ENCODE measurements around the gene TRUB2. TPM values are rescaled to one million over a fixed set of nuclear protein-coding genes. Genes with fewer than 3 reads are reported as not detected.

The TRUB2 gene
- total and polyA plus RNA-seq, 2 donors (not counting 1 experiment from before 2014, with no cell fraction given) = 7.6 to 21.5 TPM

DNA sequence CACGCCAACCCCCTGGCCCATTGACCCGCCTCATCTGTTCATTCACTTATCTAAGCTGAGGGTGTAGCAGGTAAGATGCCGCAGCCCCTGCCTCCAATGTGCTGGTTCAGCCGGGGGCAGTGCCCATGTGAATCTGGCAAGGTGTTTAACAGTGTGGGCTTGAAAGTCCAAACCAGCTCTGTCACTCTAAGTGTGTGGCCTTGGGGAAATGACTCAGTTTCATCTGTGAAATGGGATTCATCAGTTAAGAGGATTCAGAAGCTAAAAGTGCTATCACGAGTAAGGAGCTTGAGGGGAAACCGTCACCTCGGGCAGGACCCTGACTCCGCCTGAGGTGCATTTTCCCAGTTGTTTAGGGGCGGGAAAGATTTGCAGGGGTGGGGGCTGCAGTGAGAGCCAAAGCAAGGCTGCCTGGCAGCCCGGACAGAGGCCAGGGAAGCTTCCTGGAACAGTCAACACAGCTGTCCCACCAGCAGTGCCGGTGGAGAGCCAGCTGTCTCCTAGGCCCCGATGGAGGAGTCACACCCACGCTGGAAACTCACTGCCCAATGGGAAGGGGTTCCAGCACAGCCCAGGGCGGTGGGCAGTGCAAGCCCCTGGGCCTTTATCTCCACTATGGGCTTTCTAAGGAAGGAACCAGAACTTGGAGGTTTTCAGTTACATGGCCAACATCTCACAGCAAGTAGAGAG lies 39.2 kb upstream of the TRUB2 start:
- 54% methylated on average over 11 of the region's 14 CpGs for WGBS (ENCODE audit: insufficient coverage)
- no peak overlapping the region for H3K27ac ChIP-seq (ENCODE audit: low read length in 2 of 2)

DNA sequence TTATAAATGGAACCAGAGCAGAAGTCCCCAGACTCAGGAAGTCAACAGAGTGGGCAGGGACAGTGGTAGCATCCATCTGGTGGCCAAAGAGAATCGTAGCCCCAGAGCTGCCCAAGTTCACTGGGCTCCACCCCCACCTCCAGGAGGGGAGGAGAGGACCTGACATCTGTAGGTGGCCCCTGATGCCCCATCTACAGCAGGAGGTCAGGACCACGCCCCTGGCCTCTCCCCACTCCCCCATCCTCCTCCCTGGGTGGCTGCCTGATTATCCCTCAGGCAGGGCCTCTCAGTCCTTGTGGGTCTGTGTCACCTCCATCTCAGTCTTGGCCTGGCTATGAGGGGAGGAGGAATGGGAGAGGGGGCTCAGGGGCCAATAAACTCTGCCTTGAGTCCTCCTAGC lies 38.6 kb upstream of the TRUB2 start:
- no peak for TF ChIP-seq EZH2 (IDR thresholded peaks at IDR 0.05; ENCODE audit: borderline replicate concordance, insufficient read depth, low read depth, low read length, poor library complexity, severe bottlenecking)
- TF ChIP-seq, protein P1, sequence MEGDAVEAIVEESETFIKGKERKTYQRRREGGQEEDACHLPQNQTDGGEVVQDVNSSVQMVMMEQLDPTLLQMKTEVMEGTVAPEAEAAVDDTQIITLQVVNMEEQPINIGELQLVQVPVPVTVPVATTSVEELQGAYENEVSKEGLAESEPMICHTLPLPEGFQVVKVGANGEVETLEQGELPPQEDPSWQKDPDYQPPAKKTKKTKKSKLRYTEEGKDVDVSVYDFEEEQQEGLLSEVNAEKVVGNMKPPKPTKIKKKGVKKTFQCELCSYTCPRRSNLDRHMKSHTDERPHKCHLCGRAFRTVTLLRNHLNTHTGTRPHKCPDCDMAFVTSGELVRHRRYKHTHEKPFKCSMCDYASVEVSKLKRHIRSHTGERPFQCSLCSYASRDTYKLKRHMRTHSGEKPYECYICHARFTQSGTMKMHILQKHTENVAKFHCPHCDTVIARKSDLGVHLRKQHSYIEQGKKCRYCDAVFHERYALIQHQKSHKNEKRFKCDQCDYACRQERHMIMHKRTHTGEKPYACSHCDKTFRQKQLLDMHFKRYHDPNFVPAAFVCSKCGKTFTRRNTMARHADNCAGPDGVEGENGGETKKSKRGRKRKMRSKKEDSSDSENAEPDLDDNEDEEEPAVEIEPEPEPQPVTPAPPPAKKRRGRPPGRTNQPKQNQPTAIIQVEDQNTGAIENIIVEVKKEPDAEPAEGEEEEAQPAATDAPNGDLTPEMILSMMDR (IDR thresholded peaks at IDR 0.05) = no peak
- 86% methylated on average over 1 of the region's 2 CpGs for WGBS (ENCODE audit: insufficient coverage)
- intact Hi-C loops (cut with micrococcal nuclease) = no loop called here
- Mint-ChIP-seq H3K9me3 (ENCODE audit: insufficient read depth) (no peaks in the 10 kb centered on the region), H3K27ac (no peak overlapping the region), H3K4me1 (peaks cover 9% of the 10 kb centered on the region), H3K27me3 (no peaks in the 10 kb centered on the region), H3K4me3 (no peak overlapping the region)
- no peak overlapping the region for H2AFZ ChIP-seq (ENCODE audit: insufficient read depth, low read depth, low read length, poor library complexity, severe bottlenecking)
- no peaks in the 10 kb centered on the region for H3K79me2 ChIP-seq (ENCODE audit: control insufficient read depth, insufficient read depth, low read length)
- POLR2A ChIA-PET = interaction anchor here (2.7 kb wide), 1 partner anchor 11 kb away, joined by 20 read pairs; the partner anchor contains the start of gene URM1
- H3K4me1 ChIP-seq (ENCODE audit: control insufficient read depth in 2 of 2, insufficient read depth in 2 of 2, low read length in 2 of 2) = peaks cover 10 to 21% of the 10 kb centered on the region in 2 donors
- H3K27ac ChIP-seq (ENCODE audit: low read length in 2 of 2) = no peak overlapping the region
- H3K9ac ChIP-seq (ENCODE audit: low read length) = no peak overlapping the region
- no peak for ATAC-seq (ENCODE audit: low read depth)
- CTCF ChIA-PET = interaction anchor here (0.5 to 2.7 kb wide), 6 partner anchors 10 to 77 kb away, joined by 3 to 35 read pairs (median 10); partner anchors contain the start of gene URM1
- no peaks in the 10 kb centered on the region for H3K27me3 ChIP-seq (replicated peaks in 1 of 4; ENCODE audit: control extremely low read depth in 1 of 4, control insufficient read depth in 3 of 4, insufficient read depth in 4 of 4, low read length in 3 of 4)
- no peak overlapping the region for H3K4me3 ChIP-seq (ENCODE audit: control extremely low read depth in 1 of 5, extremely low read depth in 1 of 5, insufficient read depth in 1 of 5, low read depth in 2 of 5, low read length in 4 of 5)
- H4K20me1 ChIP-seq (ENCODE audit: control insufficient read depth, insufficient read depth, low read length, poor library complexity, severe bottlenecking) = no peaks in the 10 kb centered on the region
- DNase-seq = no peak
- no peak overlapping the region for H3K4me2 ChIP-seq (replicated peaks; ENCODE audit: low read depth, low read length, poor library complexity, severe bottlenecking)
- H3K9me3 ChIP-seq (ENCODE audit: control extremely low read depth in 1 of 3, control insufficient read depth in 2 of 3, insufficient read depth in 1 of 3, low read length in 2 of 3) = no peaks in the 10 kb centered on the region
- no peaks in the 10 kb centered on the region for H3K36me3 ChIP-seq (replicated peaks in 1 of 2; ENCODE audit: control extremely low read depth in 1 of 2, control insufficient read depth in 1 of 2, extremely low read depth in 1 of 2, insufficient read depth in 2 of 2, low read length in 1 of 2)

More for the DNA sequence above, 39.2 kb upstream of the TRUB2 start:
- Histone ChIP-seq H3K27me3 (replicated peaks in 1 of 4; ENCODE audit: control extremely low read depth in 1 of 4, control insufficient read depth in 3 of 4, insufficient read depth in 4 of 4, low read length in 3 of 4) (no peaks in the 10 kb centered on the region), H2AFZ (ENCODE audit: insufficient read depth, low read depth, low read length, poor library complexity, severe bottlenecking) (peak overlapping the region; percentile 90), H3K9ac (ENCODE audit: low read length) (peak overlapping the region; percentile 64), H3K79me2 (ENCODE audit: control insufficient read depth, insufficient read depth, low read length) (no peaks in the 10 kb centered on the region), H3K4me2 (replicated peaks; ENCODE audit: low read depth, low read length, poor library complexity, severe bottlenecking) (peak overlapping the region; percentile 82), H3K36me3 (replicated peaks in 1 of 2; ENCODE audit: control extremely low read depth in 1 of 2, control insufficient read depth in 1 of 2, extremely low read depth in 1 of 2, insufficient read depth in 2 of 2, low read length in 1 of 2) (no peaks in the 10 kb centered on the region), H3K4me1 (ENCODE audit: control insufficient read depth in 2 of 2, insufficient read depth in 2 of 2, low read length in 2 of 2) (peaks cover 10 to 21% of the 10 kb centered on the region in 2 donors), H3K9me3 (ENCODE audit: control extremely low read depth in 1 of 3, control insufficient read depth in 2 of 3, insufficient read depth in 1 of 3, low read length in 2 of 3) (no peaks in the 10 kb centered on the region), H4K20me1 (ENCODE audit: control insufficient read depth, insufficient read depth, low read length, poor library complexity, severe bottlenecking) (no peaks in the 10 kb centered on the region), H3K4me3 (ENCODE audit: control extremely low read depth in 1 of 5, extremely low read depth in 1 of 5, insufficient read depth in 1 of 5, low read depth in 2 of 5, low read length in 4 of 5) (peak overlapping the region in 3 of 5 experiments; percentile 44 to 63 (median 51))
- ATAC-seq (ENCODE audit: low read depth) = no peak
- Mint-ChIP-seq H3K27ac (no peak overlapping the region), H3K4me3 (peak overlapping the region; percentile 85), H3K27me3 (no peaks in the 10 kb centered on the region), H3K9me3 (ENCODE audit: insufficient read depth) (no peaks in the 10 kb centered on the region), H3K4me1 (peaks cover 9% of the 10 kb centered on the region)
- CTCF ChIA-PET = interaction anchor here (0.5 to 2.7 kb wide), 20 partner anchors 9 to 635 kb away, joined by 3 to 35 read pairs (median 4); partner anchors contain the start of genes CERCAM and URM1
- DNase-seq = no peak
- TF ChIP-seq, protein P1 (IDR thresholded peaks at IDR 0.05) = no peak
- TF ChIP-seq EZH2 (IDR thresholded peaks at IDR 0.05; ENCODE audit: borderline replicate concordance, insufficient read depth, low read depth, low read length, poor library complexity, severe bottlenecking) = no peak
- POLR2A ChIA-PET = interaction anchor here (2.7 kb wide), 1 partner anchor 10 kb away, joined by 20 read pairs; the partner anchor contains the start of gene URM1
- intact Hi-C loops (cut with micrococcal nuclease) = no loop called here

Data from B cell (primary cell).